Panc1 (cell line): ENCODE measurements around the gene DPH5. TPM values are rescaled to one million over a fixed set of nuclear protein-coding genes. Genes with fewer than 3 reads are reported as not detected.

Experiments used
- ATAC-seq: fragments of 200-7000 bp; cut with Tn5 transposase; 2 replicates; pipeline ENCODE4 v1.9.1; 2020; ENCODE audit warnings: mild to moderate bottlenecking, moderate library complexity
- BruUV-seq: library from RNA; stranded (reverse); fragments of 400-500 nt; replicated peaks from 2 replicates; lab custom pipeline; 2021; lab: Mats Ljungman, UMichigan
- CTCF ChIA-PET: fragments of 300-600 bp; sonication (Branson Sonifier 250); formaldehyde crosslinking; loops from one replicate; lab custom pipeline; 2022; ENCODE audit warnings: antibody characterized with exemption; lab: Charles Lee
- POLR2A ChIA-PET: fragments of 300-600 bp; sonication (Branson Sonifier 250); formaldehyde crosslinking; loops from one replicate; lab custom pipeline; 2022; ENCODE audit warnings: antibody characterized with exemption; lab: Charles Lee
- DNase-seq: peaks from one replicate; pipeline ENCODE4 v3.0.0-alpha.2; 2010; ENCODE audit warnings: low read depth, low spot score
- H3K27ac ChIP-seq: 2 replicates; pipeline ENCODE4 v1.5.1; 2011; ENCODE audit warnings: mild to moderate bottlenecking, low read length, inconsistent platforms
- H3K27me3 ChIP-seq: fragments of 200-500 bp; sonication (Bioruptor generic); 2 replicates; pipeline ENCODE4 v1.6.0; 2014; ENCODE audit warnings: low read length, inconsistent platforms; ENCODE audit not compliant: control insufficient read depth, insufficient read depth
- H3K36me3 ChIP-seq: fragments of 200-500 bp; sonication (Bioruptor generic); 2 replicates; pipeline ENCODE4 v1.5.1; 2014; ENCODE audit warnings: inconsistent platforms, mild to moderate bottlenecking, low read length, moderate library complexity; ENCODE audit not compliant: control insufficient read depth, insufficient read depth
- H3K4me1 ChIP-seq: 2 replicates; pipeline ENCODE4 v1.5.1; 2011; ENCODE audit warnings: inconsistent platforms, mild to moderate bottlenecking, low read length, moderate library complexity; ENCODE audit not compliant: control insufficient read depth, insufficient read depth
- H3K4me3 ChIP-seq, 2 experiments: 2 replicates each; pipeline ENCODE4 v1.5.1; 2011 to 2012; ENCODE audit warnings: low read depth in 2 of 2, low read length in 2 of 2, mild to moderate bottlenecking in 2 of 2, inconsistent platforms in 1 of 2, moderate library complexity in 1 of 2
- H3K9me3 ChIP-seq: fragments of 200-500 bp; sonication (Bioruptor generic); 2 replicates; pipeline ENCODE4 v1.5.1; 2014; ENCODE audit warnings: low read depth, mild to moderate bottlenecking, inconsistent platforms, low read length, moderate library complexity; ENCODE audit not compliant: control insufficient read depth, insufficient read depth
- CTCF ChIP-seq: fragments of 450-650 bp; IDR thresholded peaks from 2 replicates; pipeline ENCODE4 v1.5.1; 2017; ENCODE audit warnings: mild to moderate bottlenecking
- POLR2AphosphoS5 ChIP-seq: IDR thresholded peaks from 2 replicates; pipeline ENCODE4 v1.6.1; 2012; ENCODE audit warnings: mild to moderate bottlenecking, low read depth, low read length, moderate library complexity
- SIN3A ChIP-seq: IDR thresholded peaks from 2 replicates; pipeline ENCODE4 v1.6.1; 2012; ENCODE audit warnings: low read depth, mild to moderate bottlenecking, low read length, moderate library complexity, borderline replicate concordance; ENCODE audit not compliant: insufficient read depth
- TCF7L2 ChIP-seq: IDR thresholded peaks from 2 replicates; pipeline ENCODE4 v1.6.1; 2011; ENCODE audit warnings: mild to moderate bottlenecking, low read depth, low read length, inconsistent platforms
- in situ Hi-C: cut with HindIII; loops from 2 replicates; pipeline ENCODE4 v1.10.0; 2016; ENCODE audit warnings: low sequenced_read_pairs, low pct_unique_long_range_greater_than_20kb
- intact Hi-C: fragments of 100-400 bp; cut with micrococcal nuclease; formaldehyde crosslinking; loops from one replicate; pipeline ENCODE4 v1.10.0; 2022; ENCODE audit not compliant: unreplicated experiment
- total RNA-seq: library from RNA; stranded (reverse); gene quantifications from one replicate; pipeline ENCODE4 v1.2.1, GENCODE V29; 2021; ENCODE audit not compliant: unreplicated experiment
- TF ChIP-seq, protein P1 (sequence below), 2 experiments: IDR thresholded peaks; 2 replicates each; pipeline ENCODE4 v1.6.1; 2011 to 2012; ENCODE audit warnings: low read depth in 2 of 2, control low read depth in 1 of 2, low read length in 1 of 2, mild to moderate bottlenecking in 1 of 2, moderate library complexity in 1 of 2; ENCODE audit not compliant: insufficient read depth in 1 of 2

The DPH5 gene
- total RNA-seq, 1 experiment from 2014 or later: 22.6 TPM

DNA sequence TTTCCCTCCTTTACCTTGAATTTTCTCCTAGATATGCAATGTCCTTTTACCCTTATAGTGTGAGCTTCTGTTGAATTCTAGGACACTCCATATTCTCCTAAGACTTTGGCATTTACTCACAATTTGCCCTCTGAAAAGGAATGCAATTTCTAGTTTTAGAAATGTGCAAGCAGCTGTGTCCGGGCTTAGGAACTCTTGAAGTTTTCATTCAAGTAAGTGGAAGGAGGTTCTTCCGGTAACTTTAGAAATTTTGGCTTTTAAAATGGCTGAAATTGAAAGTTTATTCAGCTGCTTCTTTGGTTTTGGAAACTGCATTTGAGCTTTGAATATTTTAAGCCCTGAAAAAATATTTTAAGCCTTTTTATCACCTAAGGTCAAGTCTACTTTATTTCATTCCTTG is 56.3 kb downstream of the DPH5 start:
- in situ Hi-C loops: no loop called here
- H3K36me3 ChIP-seq: no peaks in the 10 kb centered on the region
- CTCF ChIA-PET: no interaction called here

GRCh38 chr1:100968621-100969020 is 57.0 kb downstream of the DPH5 start:
- no TSS peak for BruUV-seq
- no peaks in the 10 kb centered on the region for H3K4me1 ChIP-seq
- ATAC-seq (no peak), DNase-seq (no peak)
- intact Hi-C loops (no loop called here), in situ Hi-C loops (no loop called here)
- no peaks in the 10 kb centered on the region for H3K9me3 ChIP-seq
- ChIA-PET CTCF (no interaction called here), POLR2A (no interaction called here)
- no peaks in the 10 kb centered on the region for H3K27me3 ChIP-seq
- no peaks in the 10 kb centered on the region for H3K36me3 ChIP-seq
- H3K4me3 ChIP-seq: no peak overlapping the region
- H3K27ac ChIP-seq: no peak overlapping the region
- no peak for TF ChIP-seq CTCF
- TF ChIP-seq, protein P1, sequence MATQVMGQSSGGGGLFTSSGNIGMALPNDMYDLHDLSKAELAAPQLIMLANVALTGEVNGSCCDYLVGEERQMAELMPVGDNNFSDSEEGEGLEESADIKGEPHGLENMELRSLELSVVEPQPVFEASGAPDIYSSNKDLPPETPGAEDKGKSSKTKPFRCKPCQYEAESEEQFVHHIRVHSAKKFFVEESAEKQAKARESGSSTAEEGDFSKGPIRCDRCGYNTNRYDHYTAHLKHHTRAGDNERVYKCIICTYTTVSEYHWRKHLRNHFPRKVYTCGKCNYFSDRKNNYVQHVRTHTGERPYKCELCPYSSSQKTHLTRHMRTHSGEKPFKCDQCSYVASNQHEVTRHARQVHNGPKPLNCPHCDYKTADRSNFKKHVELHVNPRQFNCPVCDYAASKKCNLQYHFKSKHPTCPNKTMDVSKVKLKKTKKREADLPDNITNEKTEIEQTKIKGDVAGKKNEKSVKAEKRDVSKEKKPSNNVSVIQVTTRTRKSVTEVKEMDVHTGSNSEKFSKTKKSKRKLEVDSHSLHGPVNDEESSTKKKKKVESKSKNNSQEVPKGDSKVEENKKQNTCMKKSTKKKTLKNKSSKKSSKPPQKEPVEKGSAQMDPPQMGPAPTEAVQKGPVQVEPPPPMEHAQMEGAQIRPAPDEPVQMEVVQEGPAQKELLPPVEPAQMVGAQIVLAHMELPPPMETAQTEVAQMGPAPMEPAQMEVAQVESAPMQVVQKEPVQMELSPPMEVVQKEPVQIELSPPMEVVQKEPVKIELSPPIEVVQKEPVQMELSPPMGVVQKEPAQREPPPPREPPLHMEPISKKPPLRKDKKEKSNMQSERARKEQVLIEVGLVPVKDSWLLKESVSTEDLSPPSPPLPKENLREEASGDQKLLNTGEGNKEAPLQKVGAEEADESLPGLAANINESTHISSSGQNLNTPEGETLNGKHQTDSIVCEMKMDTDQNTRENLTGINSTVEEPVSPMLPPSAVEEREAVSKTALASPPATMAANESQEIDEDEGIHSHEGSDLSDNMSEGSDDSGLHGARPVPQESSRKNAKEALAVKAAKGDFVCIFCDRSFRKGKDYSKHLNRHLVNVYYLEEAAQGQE (IDR thresholded peaks at IDR 0.05; ENCODE audit: insufficient read depth in 1 of 2, low read depth in 2 of 2, low read length in 1 of 2): no peak
- TF ChIP-seq SIN3A: no peak
- no peak for TF ChIP-seq POLR2AphosphoS5
- TF ChIP-seq TCF7L2: no peak

More for the DNA sequence above, 56.3 kb downstream of the DPH5 start:
- Histone ChIP-seq H3K4me1 (no peaks in the 10 kb centered on the region), H3K27me3 (no peaks in the 10 kb centered on the region), H3K4me3 (no peak overlapping the region), H3K27ac (no peak overlapping the region), H3K9me3 (no peaks in the 10 kb centered on the region)
- ATAC-seq: no peak
- intact Hi-C loops: no loop called here
- no TSS peak for BruUV-seq
- POLR2A ChIA-PET: no interaction called here
- DNase-seq: no peak
- no peak for TF ChIP-seq CTCF
- no peak for TF ChIP-seq POLR2AphosphoS5
